GM19099 (cell line): ENCODE measurements around the gene CIC.

ENCODE experiments used
- POLR2A ChIP-seq: IDR thresholded peaks from 3 replicates; pipeline ENCODE4 v1.6.1; 2011; ENCODE audit warnings: low read depth; ENCODE audit not compliant: insufficient read length; ENCODE audit errors: extremely low read depth

CIC gene

GRCh38 chr19:42288881-42289555, 20.0 kb downstream of the CIC start:
- TF ChIP-seq POLR2A = no peak

GRCh38 chr19:42289556-42290041, 20.5 kb downstream of the CIC start:
- TF ChIP-seq POLR2A = no peak

- no peak for TF ChIP-seq POLR2A
Measured at GRCh38 chr19:42290136-42290522, 21.1 kb downstream of the CIC start.

- no peak for TF ChIP-seq POLR2A
Measured at GRCh38 chr19:42290523-42291434, 21.7 kb downstream of the CIC start.

GRCh38 chr19:42291435-42291810, 22.4 kb downstream of the CIC start:
- TF ChIP-seq POLR2A = no peak

DNA sequence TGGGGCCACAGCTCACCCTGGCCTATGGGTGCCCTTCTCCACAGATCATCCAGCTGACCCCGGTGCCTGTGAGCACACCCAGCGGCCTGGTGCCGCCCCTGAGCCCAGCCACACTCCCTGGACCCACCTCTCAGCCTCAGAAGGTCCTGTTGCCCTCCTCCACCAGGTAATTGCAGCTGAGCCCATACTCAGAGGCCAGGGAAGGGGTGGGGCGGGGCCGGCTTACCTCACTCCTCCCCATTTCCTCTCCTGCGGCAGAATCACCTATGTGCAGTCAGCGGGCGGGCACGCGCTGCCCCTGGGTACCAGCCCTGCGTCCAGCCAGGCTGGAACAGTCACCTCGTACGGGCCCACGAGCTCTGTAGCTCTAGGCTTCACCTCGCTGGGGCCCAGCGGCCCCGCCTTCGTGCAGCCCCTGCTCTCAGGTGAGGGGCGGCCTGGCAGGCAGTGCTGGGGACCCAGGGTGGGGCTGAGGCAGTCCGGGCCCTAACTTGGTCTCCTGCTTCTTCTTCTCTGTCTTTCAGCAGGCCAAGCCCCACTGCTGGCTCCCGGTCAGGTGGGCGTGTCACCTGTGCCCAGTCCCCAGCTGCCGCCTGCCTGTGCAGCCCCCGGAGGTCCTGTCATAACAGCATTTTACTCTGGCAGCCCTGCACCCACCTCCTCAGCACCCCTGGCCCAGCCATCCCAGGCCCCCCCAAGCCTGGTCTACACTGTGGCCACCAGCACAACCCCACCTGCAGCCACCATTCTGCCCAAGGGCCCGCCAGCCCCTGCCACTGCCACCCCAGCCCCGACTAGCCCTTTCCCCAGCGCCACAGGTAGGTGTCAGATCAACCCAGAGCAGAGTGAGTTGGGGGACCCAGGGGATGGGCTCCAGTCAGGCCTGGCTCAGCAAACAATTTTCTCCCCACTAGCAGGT, 23.2 kb downstream of the CIC start:
- TF ChIP-seq POLR2A = no peak

- TF ChIP-seq POLR2A = no peak
Measured at GRCh38 chr19:42292963-42293362, 23.9 kb downstream of the CIC start.

DNA sequence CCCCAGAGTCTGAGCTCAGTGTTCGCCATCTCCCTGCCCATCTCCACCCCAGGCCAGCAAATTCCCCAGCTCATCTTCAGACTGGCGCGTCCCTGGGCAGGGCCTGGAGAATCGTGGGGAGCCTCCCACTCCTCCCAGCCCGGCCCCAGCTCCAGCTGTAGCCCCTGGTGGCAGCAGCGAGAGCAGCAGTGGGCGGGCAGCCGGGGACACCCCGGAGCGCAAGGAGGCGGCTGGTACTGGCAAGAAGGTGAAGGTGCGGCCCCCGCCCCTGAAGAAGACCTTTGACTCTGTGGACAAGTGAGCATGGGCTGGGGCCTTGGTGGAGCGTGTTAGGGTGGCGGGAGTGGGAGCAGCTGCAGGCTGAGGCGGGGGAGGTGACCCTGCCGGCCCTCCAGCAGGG, 24.5 kb downstream of the CIC start:
- TF ChIP-seq POLR2A = no peak

DNA sequence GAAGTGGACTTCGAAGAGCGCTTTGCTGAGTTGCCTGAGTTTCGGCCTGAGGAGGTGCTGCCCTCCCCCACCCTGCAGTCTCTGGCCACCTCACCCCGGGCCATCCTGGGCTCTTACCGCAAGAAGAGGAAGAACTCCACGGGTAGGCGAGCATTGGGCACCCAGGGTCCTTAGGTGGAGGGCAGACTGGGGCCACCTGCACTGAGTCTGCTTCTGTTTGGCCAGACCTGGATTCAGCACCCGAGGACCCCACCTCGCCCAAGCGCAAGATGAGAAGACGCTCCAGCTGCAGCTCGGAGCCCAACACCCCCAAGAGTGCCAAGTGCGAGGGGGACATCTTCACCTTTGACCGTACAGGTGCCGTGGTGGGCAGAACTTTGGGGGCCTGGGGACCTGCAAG, 24.9 kb downstream of the CIC start:
- TF ChIP-seq POLR2A = no peak

DNA sequence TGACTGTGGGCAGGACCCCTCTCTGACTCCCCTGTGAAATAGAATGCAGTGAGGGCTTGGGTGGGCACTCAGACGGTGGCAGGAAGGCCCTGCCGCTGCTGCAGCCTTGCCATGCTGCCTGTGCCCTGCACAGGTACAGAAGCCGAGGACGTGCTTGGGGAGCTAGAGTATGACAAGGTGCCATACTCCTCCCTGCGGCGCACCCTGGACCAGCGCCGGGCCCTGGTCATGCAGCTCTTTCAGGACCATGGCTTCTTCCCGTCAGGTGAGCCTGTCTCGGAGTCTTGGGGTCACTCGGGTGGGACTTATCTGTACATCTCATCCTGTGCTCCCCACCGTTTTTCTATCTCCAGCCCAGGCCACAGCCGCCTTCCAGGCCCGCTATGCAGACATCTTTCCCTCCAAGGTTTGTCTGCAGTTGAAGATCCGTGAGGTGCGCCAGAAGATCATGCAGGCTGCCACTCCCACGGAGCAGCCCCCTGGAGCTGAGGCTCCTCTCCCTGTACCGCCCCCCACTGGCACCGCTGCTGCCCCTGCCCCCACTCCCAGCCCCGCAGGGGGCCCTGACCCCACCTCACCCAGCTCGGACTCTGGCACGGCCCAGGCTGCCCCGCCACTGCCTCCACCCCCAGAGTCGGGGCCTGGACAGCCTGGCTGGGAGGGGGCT, 25.6 kb downstream of the CIC start:
- no peak for TF ChIP-seq POLR2A

GRCh38 chr19:42295342-42295741, 26.3 kb downstream of the CIC start:
- TF ChIP-seq POLR2A = no peak

GRCh38 chr19:42295831-42296525, 26.9 kb downstream of the CIC start:
- peak; percentile 8 for TF ChIP-seq POLR2A

DNA sequence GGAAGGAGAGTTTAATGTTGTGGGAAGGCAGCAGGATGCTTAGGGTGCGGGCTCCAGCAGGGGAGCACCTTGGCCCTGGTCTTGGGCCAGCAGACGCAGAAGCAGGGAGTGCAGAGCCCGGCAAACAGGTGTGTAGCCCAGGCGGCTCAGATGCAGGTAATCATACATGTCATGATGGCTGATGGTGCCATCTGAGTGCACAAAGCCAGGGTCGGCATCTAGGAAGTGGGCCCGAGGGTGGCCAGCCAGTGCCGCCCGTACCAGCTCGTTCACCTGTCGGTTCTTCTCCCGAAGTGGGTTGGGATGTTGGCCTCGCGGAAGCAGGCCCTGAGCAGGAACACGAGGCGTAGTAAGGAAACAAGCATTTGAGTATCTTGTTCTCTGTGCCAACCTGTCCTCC, 28.0 kb downstream of the CIC start:
- no peak for TF ChIP-seq POLR2A

DNA sequence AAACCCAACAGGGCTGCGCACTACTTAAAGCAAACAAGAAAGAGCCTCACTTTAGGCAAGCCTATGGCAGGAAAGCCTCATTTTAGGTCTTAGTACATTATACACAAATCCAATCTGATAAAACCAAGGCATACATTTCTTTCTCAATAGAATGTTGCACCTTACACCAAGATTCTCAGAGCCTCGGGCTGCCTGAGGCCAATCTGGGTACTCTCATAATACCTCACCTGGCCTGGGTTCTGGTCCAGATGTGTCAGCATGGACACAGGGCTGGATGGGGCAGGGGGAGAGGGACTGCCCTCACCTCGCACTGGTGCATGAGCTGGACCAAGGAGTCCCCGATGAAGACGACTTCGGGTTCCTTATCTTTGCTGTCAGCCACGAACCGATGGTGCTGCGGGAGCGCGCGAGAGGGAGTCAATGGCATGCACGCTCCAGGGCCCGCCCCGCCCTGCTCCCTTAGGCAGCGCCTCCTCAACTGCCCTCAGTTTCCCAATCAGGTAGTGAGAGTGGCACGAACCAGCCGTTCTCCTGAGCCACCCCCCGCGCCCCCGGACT, 32.7 kb downstream of the CIC start, which contains the start of gene PRR19:
Gene PRR19, plus strand, starts transcription at position 487 of the 558 bp plus-strand sequence. CDS start 7,453 bp downstream, outside the sequence.
- no peak for TF ChIP-seq POLR2A
